Neural cell (in vitro differentiated cells): Measurements from ENCODE around the gene APH1B.

Source experiments
- CTCF ChIP-seq: fragments of 450-650 bp; IDR thresholded peaks from 2 replicates; pipeline ENCODE4 v1.5.1; 2014; ENCODE audit warnings: antibody characterized with exemption, mild to moderate bottlenecking, moderate library complexity; ENCODE audit not compliant: poor library complexity, severe bottlenecking
- EP300 ChIP-seq: fragments of 450-650 bp; conservative IDR thresholded peaks from 2 replicates; pipeline ENCODE4 v1.6.1; 2014; ENCODE audit warnings: antibody characterized with exemption, mild to moderate bottlenecking, moderate library complexity; ENCODE audit not compliant: poor library complexity, severe bottlenecking
- POLR2AphosphoS5 ChIP-seq: IDR thresholded peaks from 2 replicates; pipeline ENCODE4 v1.6.1; 2012
- SMC3 ChIP-seq: fragments of 450-650 bp; conservative IDR thresholded peaks from 2 replicates; pipeline ENCODE4 v1.6.1; 2014; ENCODE audit warnings: antibody characterized with exemption, mild to moderate bottlenecking, moderate library complexity; ENCODE audit not compliant: poor library complexity

- TF ChIP-seq CTCF (no peak), SMC3 (no peak), POLR2AphosphoS5 (no peak), EP300 (no peak)
These were observed 23.7 kb downstream of the APH1B start for GRCh38 chr15:63301088-63301487.
